GM12878 (cell line): Measurements from ENCODE around the gene CLDN16. TPM values are rescaled to one million over a fixed set of nuclear protein-coding genes. Genes with fewer than 3 reads are reported as not detected.

ENCODE experiments used
- ATAC-seq: fragments of 200-7000 bp; cut with Tn5 transposase; 3 replicates; pipeline ENCODE4 v1.9.1; 2020; ENCODE audit warnings: mild to moderate bottlenecking, moderate library complexity
- BruUV-seq: library from RNA; stranded (reverse); fragments of 400-500 nt; replicated peaks from 2 replicates; lab custom pipeline; 2021; lab: Mats Ljungman, UMichigan
- CTCF ChIA-PET: fragments of 300-600 bp; sonication (Branson Sonifier 250); formaldehyde crosslinking; extraction: SDS; loops from one replicate; lab custom pipeline; 2021; ENCODE audit warnings: inconsistent platforms; lab: Yijun Ruan, JAX
- POLR2A ChIA-PET: fragments of 350-600 bp; formaldehyde crosslinking; extraction: SDS; loops from one replicate; lab custom pipeline; 2021; ENCODE audit warnings: inconsistent platforms; lab: Charles Lee
- RAD21 ChIA-PET: fragments of 300-600 bp; sonication (Branson Sonifier 250); formaldehyde crosslinking; loops from one replicate; lab custom pipeline; 2023; ENCODE audit warnings: antibody characterized with exemption; ENCODE audit not compliant: unreplicated experiment; lab: Charles Lee
- SMC1A ChIA-PET: fragments of 300-600 bp; sonication (Branson Sonifier 250); formaldehyde crosslinking; loops from one replicate; lab custom pipeline; 2023; ENCODE audit not compliant: unreplicated experiment, uncharacterized antibody; lab: Charles Lee
- DNase-seq: peaks from one replicate; pipeline ENCODE4 v3.0.0-alpha.2; 2011; ENCODE audit warnings: low read depth, low spot score
- FAIRE-seq: peaks from 3 replicates; lab custom pipeline; 2011; peaks lifted over from hg19 to GRCh38; lab: Jason Lieb, UNC
- H2AFZ ChIP-seq: 2 replicates; pipeline ENCODE4 v1.6.0; 2011; ENCODE audit warnings: low read depth, low read length, control low read depth; ENCODE audit not compliant: control insufficient read depth
- H3K27ac ChIP-seq: 2 replicates; pipeline ENCODE4 v1.5.1; 2011; ENCODE audit warnings: control low read depth; ENCODE audit not compliant: control insufficient read depth, insufficient read depth
- H3K27me3 ChIP-seq, 2 experiments: replicated peaks in 1 of 2; 2 replicates each; pipeline versions ENCODE4 v1.6.0 to v1.6.1; 2011; ENCODE audit warnings: low read length in 1 of 2; ENCODE audit not compliant: control insufficient read depth in 2 of 2, insufficient read depth in 2 of 2
- H3K36me3 ChIP-seq, 2 experiments: 2 replicates each; pipeline ENCODE4 v1.5.1; 2011; ENCODE audit warnings: low read length in 1 of 2; ENCODE audit not compliant: control insufficient read depth in 2 of 2, insufficient read depth in 2 of 2
- H3K4me1 ChIP-seq: 2 replicates; pipeline ENCODE4 v1.6.1; 2011; ENCODE audit warnings: mild to moderate bottlenecking, low read length, moderate library complexity, mixed read lengths; ENCODE audit not compliant: control insufficient read depth, insufficient read depth
- H3K4me2 ChIP-seq: 2 replicates; pipeline ENCODE4 v1.6.0; 2011; ENCODE audit warnings: control low read depth; ENCODE audit not compliant: control insufficient read depth, insufficient read depth
- H3K4me3 ChIP-seq: fragments of 200-600 bp; sonication (generic); 2 replicates; pipeline ENCODE4 v1.5.1; 2016
- H3K79me2 ChIP-seq: 2 replicates; pipeline ENCODE4 v1.6.0; 2011; ENCODE audit warnings: low read length; ENCODE audit not compliant: control insufficient read depth, insufficient read depth
- H3K9ac ChIP-seq: 2 replicates; pipeline ENCODE4 v1.8.0; 2011; ENCODE audit warnings: low read length, control low read depth, mixed read lengths; ENCODE audit not compliant: control insufficient read depth, insufficient read depth
- H3K9me3 ChIP-seq: replicated peaks from 3 replicates; pipeline ENCODE4 v1.5.1; 2011; ENCODE audit warnings: mild to moderate bottlenecking, low read length; ENCODE audit not compliant: control insufficient read depth, insufficient read depth
- H4K20me1 ChIP-seq: 2 replicates; pipeline ENCODE4 v1.6.0; 2011; ENCODE audit not compliant: control insufficient read depth, insufficient read depth
- CBFB ChIP-seq: IDR thresholded peaks from 2 replicates; pipeline ENCODE4 v1.6.1; 2016; ENCODE audit warnings: antibody characterized with exemption, low read depth
- CHD1 ChIP-seq: IDR thresholded peaks from 2 replicates; pipeline ENCODE4 v1.6.1; 2012; ENCODE audit warnings: low read depth, low read length, improper control_type of control experiment
- ETV6 ChIP-seq, 2 experiments: fragments of 450-650 bp in 1 of 2; IDR thresholded peaks in 1 of 2; conservative IDR thresholded peaks in 1 of 2; 2 replicates each; pipeline ENCODE4 v1.6.1; 2014; ENCODE audit warnings: antibody characterized with exemption in 1 of 2, borderline replicate concordance in 1 of 2, low read depth in 1 of 2, mild to moderate bottlenecking in 1 of 2, moderate library complexity in 1 of 2
- HDGF ChIP-seq: fragments of 450-650 bp; IDR thresholded peaks from 2 replicates; pipeline ENCODE4 v1.6.1; 2016; ENCODE audit warnings: antibody characterized with exemption
- JUND ChIP-seq: IDR thresholded peaks from 2 replicates; pipeline ENCODE4 v1.6.1; 2012; ENCODE audit warnings: low read depth, mild to moderate bottlenecking, low read length, improper control_type of control experiment, moderate library complexity
- MAX ChIP-seq: IDR thresholded peaks from 2 replicates; pipeline ENCODE4 v1.6.1; 2012; ENCODE audit warnings: low read depth, low read length, improper control_type of control experiment
- PAX5 ChIP-seq: IDR thresholded peaks from 2 replicates; pipeline ENCODE4 v1.6.1; 2011; ENCODE audit warnings: low read depth, low read length, borderline replicate concordance
- RAD21 ChIP-seq: IDR thresholded peaks from 2 replicates; pipeline ENCODE4 v1.6.1; 2011; ENCODE audit warnings: mild to moderate bottlenecking, low read depth, low read length, moderate library complexity; ENCODE audit not compliant: insufficient read depth
- TCF3 ChIP-seq: IDR thresholded peaks from 2 replicates; pipeline ENCODE4 v1.6.1; 2012; ENCODE audit warnings: low read depth, mild to moderate bottlenecking, low read length, borderline replicate concordance; ENCODE audit not compliant: insufficient read depth
- ZNF592 ChIP-seq: fragments of 450-650 bp; IDR thresholded peaks from 2 replicates; pipeline ENCODE4 v1.6.1; 2017; ENCODE audit warnings: mild to moderate bottlenecking, moderate library complexity
- ZZZ3 ChIP-seq: IDR thresholded peaks from 2 replicates; pipeline ENCODE4 v1.6.1; 2011; ENCODE audit warnings: low read depth; ENCODE audit not compliant: control insufficient read depth, insufficient read length
- WGBS: methylation state at CpG from one replicate; pipeline ENCODE4 v1.1.6; 2016; ENCODE audit warnings: low lambda C conversion rate; ENCODE audit not compliant: insufficient replicate concordance, insufficient coverage; ENCODE audit errors: missing lambda C conversion rate; 5-methylcytosine and 5-hydroxymethylcytosine counted together
- in situ Hi-C: fragments of 300-500 bp; cut with MboI; formaldehyde crosslinking; loops from 9 replicates; pipeline ENCODE4 v1.14.3; 2018; ENCODE audit warnings: mixed read lengths
- intact Hi-C: fragments of 100-400 bp; cut with micrococcal nuclease; formaldehyde crosslinking; loops from one replicate; pipeline ENCODE4 v1.14.2; 2022; ENCODE audit not compliant: unreplicated experiment
- polyA plus RNA-seq, 11 experiments: library from polyadenylated mRNA; depleted of rRNA in 4 of 11; unstranded in 6 of 11; stranded (reverse) in 5 of 11; fragments of >200 nt; fragmentation: Nextera tagmentation in 4 of 11; fragmentation: Illumina TruSeq in 1 of 11; extraction: Ambion mirVana in 4 of 11; extraction: Trizol in 1 of 11; gene quantifications; 1 replicate in 1 of 11; 2 replicates in 10 of 11; pipeline versions ENCODE4 v1.2.1 to v1.2.3, GENCODE V29; 2011 to 2016; ENCODE audit warnings: inconsistent platforms in 2 of 11, missing spikeins in 2 of 11, low read depth in 1 of 11
- total RNA-seq, 4 experiments: library from RNA; depleted of rRNA in 3 of 4; stranded (reverse); fragments of >200 nt in 3 of 4; fragmentation: Illumina TruSeq in 1 of 4; extraction: Trizol in 1 of 4; gene quantifications; 2 replicates each; pipeline versions ENCODE4 v1.2.1 to v1.2.3, GENCODE V29; 2013 to 2021

The CLDN16 gene
- total and polyA plus RNA-seq, 10 of the 15 experiments (the other 5 are each of a cell fraction or from before 2014, with no cell fraction given) = 3.2 to 26.6 (median 4.0) TPM

- SMC1A ChIA-PET = interaction anchor here (0.6 to 3.5 kb wide), 14 partner anchors 8 to 951 kb away, joined by 3 to 13 read pairs (median 6); no protein-coding TSS in a partner anchor
- FAIRE-seq = no peak
- 100% methylated on average over 1 of the region's 1 CpG for WGBS
- BruUV-seq = no TSS peak
- intact Hi-C loops = no loop called here
- no peak for TF ChIP-seq RAD21
- no peak for TF ChIP-seq JUND
- no peak for TF ChIP-seq PAX5
- TF ChIP-seq MAX = no peak
- no peak for TF ChIP-seq ETV6 (conservative IDR thresholded peaks at IDR 0.05 in 1 of 2, IDR thresholded peaks at IDR 0.05 in 1 of 2; ENCODE audit: borderline replicate concordance in 1 of 2, low read depth in 1 of 2)
- TF ChIP-seq HDGF = no peak
- TF ChIP-seq CBFB = no peak
- TF ChIP-seq CHD1 = no peak
- no peak for TF ChIP-seq ZNF592
- TF ChIP-seq TCF3 = no peak
- no peak for TF ChIP-seq ZZZ3
- TF ChIP-seq, all 136 proteins: peak for 0
- H3K79me2 ChIP-seq = no peaks in the 10 kb centered on the region
- H4K20me1 ChIP-seq = no peaks in the 10 kb centered on the region
- H3K4me3 ChIP-seq = no peak overlapping the region
- H3K4me2 ChIP-seq = no peak overlapping the region
- no peaks in the 10 kb centered on the region for H3K9me3 ChIP-seq
- DNase-seq = no peak
- H2AFZ ChIP-seq = no peak overlapping the region
- H3K4me1 ChIP-seq = no peaks in the 10 kb centered on the region
- CTCF ChIA-PET = interaction anchor here (0.8 to 4.0 kb wide), 9 partner anchors 8 to 152 kb away, joined by 3 to 20 read pairs (median 6); partner anchors contain the start of gene CLDN1
- RAD21 ChIA-PET = interaction anchor here (0.6 to 2.1 kb wide), 7 partner anchors 10 to 136 kb away, joined by 3 to 6 read pairs (median 4); partner anchors contain the start of gene CLDN1
- no peak overlapping the region for H3K9ac ChIP-seq
- no peak overlapping the region for H3K27ac ChIP-seq
- no peaks in the 10 kb centered on the region for H3K36me3 ChIP-seq
- no peaks in the 10 kb centered on the region for H3K27me3 ChIP-seq
- in situ Hi-C loops = no loop called here
- POLR2A ChIA-PET = interaction anchor here (0.5 to 1.1 kb wide), 5 partner anchors 9 to 152 kb away, joined by 3 to 4 read pairs (median 3); no protein-coding TSS in a partner anchor
- no peak for ATAC-seq
Measured at GRCh38 chr3:190361791-190362190, 26.2 kb upstream of the CLDN16 start.
